Mesothelial cell of epicardium (in vitro differentiated cells): ENCODE data around the gene UGCG. TPM values are rescaled to one million over a fixed set of nuclear protein-coding genes. Genes with fewer than 3 reads are reported as not detected.
"Not testable (repeated sequence)": the region's sequence is repeated elsewhere in the genome, so short reads cannot be mapped to it uniquely, and the experiment has no call there.

Experiments
- DNase-seq, 2 experiments: peaks; one replicate each; pipeline ENCODE4 v3.0.0; 2021; ENCODE audit warnings: low spot score in 2 of 2; ENCODE audit not compliant: unreplicated experiment in 2 of 2
- H3K27ac Mint-ChIP-seq: 2 replicates; pipeline ENCODE4 v1.8.0; 2021; ENCODE audit warnings: mixed read lengths
- H3K27me3 Mint-ChIP-seq: 2 replicates; pipeline ENCODE4 v1.8.0; 2021; ENCODE audit warnings: low read depth, mixed read lengths
- H3K36me3 Mint-ChIP-seq: 2 replicates; pipeline ENCODE4 v1.8.0; 2021; ENCODE audit warnings: mixed read lengths
- H3K4me1 Mint-ChIP-seq: 2 replicates; pipeline ENCODE4 v1.8.0; 2021; ENCODE audit warnings: mixed read lengths
- H3K4me3 Mint-ChIP-seq: 2 replicates; pipeline ENCODE4 v1.8.0; 2021; ENCODE audit warnings: mild to moderate bottlenecking, moderate library complexity, mixed read lengths
- H3K9me3 Mint-ChIP-seq: 2 replicates; pipeline ENCODE4 v1.8.0; 2021; ENCODE audit warnings: mixed read lengths
- total RNA-seq: library from RNA; stranded (reverse); gene quantifications from 3 replicates; pipeline ENCODE4 v1.2.1, GENCODE V29; 2021
- TF ChIP-seq, protein P1 (sequence below): fragments of 200-600 bp; sonication (generic); IDR thresholded peaks from one replicate; pipeline ENCODE4 v1.5.0; 2021; ENCODE audit warnings: antibody characterized with exemption; ENCODE audit not compliant: unreplicated experiment

The UGCG gene
- total RNA-seq, 1 donor from 2014 or later: 27.0 TPM

DNA sequence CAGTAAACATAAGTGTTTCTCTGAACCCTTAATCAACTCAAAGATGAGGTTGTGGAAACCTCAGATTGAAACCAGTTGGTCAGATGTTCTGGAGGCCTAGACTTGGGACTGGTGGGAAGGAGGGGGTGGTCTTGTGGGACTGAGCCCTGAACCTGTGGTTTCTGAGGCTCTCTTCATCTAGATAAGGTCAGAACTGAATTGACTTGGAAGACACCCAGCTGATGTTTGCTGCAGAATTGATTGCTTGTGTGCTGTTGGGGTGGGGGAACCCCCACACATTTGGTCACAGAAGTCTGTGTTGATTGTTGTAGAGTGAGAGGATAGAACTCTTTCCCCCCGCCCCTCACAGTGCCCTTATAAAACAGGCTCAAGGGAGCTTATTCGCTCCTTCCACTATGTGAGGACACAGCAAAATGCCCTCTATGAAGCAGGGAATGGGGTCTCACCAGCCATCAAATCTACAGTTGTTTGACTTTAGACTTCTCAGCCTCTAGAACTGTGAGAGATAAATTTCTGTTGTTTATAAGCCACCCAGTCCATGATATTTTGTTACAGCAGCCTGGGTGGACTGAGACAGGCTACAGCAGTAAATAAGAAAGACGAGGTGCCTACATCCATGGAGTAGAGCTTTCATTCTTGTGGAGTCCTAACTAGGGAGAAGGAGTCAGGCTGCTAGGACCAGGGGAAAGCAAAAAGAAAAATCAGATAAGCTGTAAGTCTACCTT lies 25.7 kb upstream of the UGCG start:
- TF ChIP-seq, protein P1, sequence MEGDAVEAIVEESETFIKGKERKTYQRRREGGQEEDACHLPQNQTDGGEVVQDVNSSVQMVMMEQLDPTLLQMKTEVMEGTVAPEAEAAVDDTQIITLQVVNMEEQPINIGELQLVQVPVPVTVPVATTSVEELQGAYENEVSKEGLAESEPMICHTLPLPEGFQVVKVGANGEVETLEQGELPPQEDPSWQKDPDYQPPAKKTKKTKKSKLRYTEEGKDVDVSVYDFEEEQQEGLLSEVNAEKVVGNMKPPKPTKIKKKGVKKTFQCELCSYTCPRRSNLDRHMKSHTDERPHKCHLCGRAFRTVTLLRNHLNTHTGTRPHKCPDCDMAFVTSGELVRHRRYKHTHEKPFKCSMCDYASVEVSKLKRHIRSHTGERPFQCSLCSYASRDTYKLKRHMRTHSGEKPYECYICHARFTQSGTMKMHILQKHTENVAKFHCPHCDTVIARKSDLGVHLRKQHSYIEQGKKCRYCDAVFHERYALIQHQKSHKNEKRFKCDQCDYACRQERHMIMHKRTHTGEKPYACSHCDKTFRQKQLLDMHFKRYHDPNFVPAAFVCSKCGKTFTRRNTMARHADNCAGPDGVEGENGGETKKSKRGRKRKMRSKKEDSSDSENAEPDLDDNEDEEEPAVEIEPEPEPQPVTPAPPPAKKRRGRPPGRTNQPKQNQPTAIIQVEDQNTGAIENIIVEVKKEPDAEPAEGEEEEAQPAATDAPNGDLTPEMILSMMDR: no peak
- H3K27ac Mint-ChIP-seq: no peak overlapping the region
- peaks cover 11% of the 10 kb centered on the region for H3K4me1 Mint-ChIP-seq
- no peak for DNase-seq
- H3K36me3 Mint-ChIP-seq: no peaks in the 10 kb centered on the region
- H3K9me3 Mint-ChIP-seq: peaks cover 3% of the 10 kb centered on the region
- no peaks in the 10 kb centered on the region for H3K27me3 Mint-ChIP-seq
- no peak overlapping the region for H3K4me3 Mint-ChIP-seq

DNA sequence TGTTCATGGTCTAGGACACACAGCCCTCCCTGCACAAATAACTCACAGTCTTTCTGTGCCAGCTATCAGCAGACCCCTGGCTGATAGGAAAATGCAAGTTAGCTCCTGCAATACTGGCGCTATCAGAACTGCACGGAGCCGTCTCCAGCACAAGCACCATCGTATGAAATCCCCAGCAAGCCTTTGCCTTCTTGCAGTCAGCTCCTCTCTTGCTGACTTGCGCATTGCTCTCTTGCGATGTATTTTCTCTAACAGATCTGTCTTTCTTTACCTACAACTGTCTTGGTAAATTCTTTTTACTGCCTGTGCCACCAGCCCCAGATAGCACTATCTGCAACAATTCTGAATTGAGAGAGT lies 25.1 kb upstream of the UGCG start:
- TF ChIP-seq, protein P1: no peak
- Mint-ChIP-seq H3K27me3 (no peaks in the 10 kb centered on the region), H3K27ac (no peak overlapping the region), H3K36me3 (no peaks in the 10 kb centered on the region), H3K9me3 (peaks cover 3% of the 10 kb centered on the region), H3K4me1 (peaks cover 11% of the 10 kb centered on the region), H3K4me3 (no peak overlapping the region)
- no peak for DNase-seq

DNA sequence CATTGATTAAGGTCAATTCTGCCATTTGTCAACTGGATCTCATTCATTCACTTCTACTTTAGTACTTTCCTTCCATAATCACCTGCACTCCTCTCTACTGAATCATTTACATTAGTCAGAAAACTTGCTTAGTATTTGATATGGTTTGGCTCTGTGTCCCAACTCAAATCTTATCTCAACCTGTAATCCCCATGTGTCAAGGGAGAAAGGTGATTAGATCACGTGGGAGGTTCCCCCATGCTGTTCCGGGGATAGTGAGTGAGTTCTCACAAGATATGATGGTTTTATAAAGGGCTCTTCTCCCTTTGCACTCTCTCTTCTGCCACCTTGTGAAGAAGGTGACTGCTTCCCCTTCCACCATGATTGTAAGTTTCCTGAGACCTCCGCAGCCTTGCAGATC lies 23.7 kb upstream of the UGCG start:
- no peak for DNase-seq
- no peaks in the 10 kb centered on the region for H3K27me3 Mint-ChIP-seq

DNA sequence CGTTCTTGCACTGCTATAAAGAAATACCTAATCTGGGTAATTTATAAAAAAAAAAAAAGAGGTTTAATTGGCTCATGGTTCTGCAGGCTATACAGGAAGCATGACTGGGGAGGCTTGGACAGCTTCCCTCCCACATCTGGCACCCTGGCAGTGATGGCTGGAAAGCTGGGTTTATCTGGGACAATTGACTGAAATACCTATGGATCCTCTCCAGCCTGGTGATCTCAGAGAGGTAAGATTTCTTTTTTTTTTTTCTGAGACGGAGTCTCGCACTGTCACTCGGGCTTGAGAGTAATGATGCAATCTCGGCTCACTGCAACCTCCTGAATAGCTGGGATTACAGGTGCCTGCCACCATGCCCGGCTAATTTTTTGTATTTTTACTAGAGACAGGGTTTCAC lies 22.7 kb upstream of the UGCG start:
- Mint-ChIP-seq H3K27me3 (no peaks in the 10 kb centered on the region), H3K27ac (no peak overlapping the region), H3K4me3 (no peak overlapping the region), H3K4me1 (peaks cover 11% of the 10 kb centered on the region), H3K36me3 (no peaks in the 10 kb centered on the region), H3K9me3 (no peaks in the 10 kb centered on the region)
- TF ChIP-seq, protein P1: no peak
- no peak for DNase-seq

More for the DNA sequence above, 23.7 kb upstream of the UGCG start:
- peaks cover 11% of the 10 kb centered on the region for H3K4me1 Mint-ChIP-seq
- no peak overlapping the region for H3K4me3 Mint-ChIP-seq
- no peaks in the 10 kb centered on the region for H3K36me3 Mint-ChIP-seq
- H3K27ac Mint-ChIP-seq: no peak overlapping the region
- no peaks in the 10 kb centered on the region for H3K9me3 Mint-ChIP-seq
- TF ChIP-seq, protein P1: no peak

DNA sequence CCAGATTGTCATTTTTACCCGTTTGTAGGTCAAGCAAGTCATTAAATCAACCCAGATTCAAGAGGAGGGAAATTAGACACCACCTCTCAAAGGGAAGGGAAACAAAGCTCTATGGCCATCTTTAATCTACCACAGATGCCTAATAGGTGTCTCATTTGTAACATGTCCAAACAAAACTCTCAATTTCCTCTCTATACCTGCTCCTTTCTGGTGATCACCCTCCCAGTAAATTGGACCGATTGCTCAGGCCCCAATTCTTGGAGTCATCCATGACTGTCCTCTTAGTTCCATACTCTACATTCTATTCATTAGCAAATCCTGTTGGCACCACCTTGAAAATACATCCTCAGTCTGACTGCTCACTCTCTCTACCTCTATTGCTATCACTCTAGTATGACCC lies 22.1 kb upstream of the UGCG start:
- no peak for DNase-seq
- Mint-ChIP-seq H3K27me3 (no peaks in the 10 kb centered on the region), H3K9me3 (no peaks in the 10 kb centered on the region), H3K4me3 (no peak overlapping the region), H3K4me1 (peaks cover 11% of the 10 kb centered on the region), H3K36me3 (no peaks in the 10 kb centered on the region), H3K27ac (no peak overlapping the region)
- TF ChIP-seq, protein P1: no peak

DNA sequence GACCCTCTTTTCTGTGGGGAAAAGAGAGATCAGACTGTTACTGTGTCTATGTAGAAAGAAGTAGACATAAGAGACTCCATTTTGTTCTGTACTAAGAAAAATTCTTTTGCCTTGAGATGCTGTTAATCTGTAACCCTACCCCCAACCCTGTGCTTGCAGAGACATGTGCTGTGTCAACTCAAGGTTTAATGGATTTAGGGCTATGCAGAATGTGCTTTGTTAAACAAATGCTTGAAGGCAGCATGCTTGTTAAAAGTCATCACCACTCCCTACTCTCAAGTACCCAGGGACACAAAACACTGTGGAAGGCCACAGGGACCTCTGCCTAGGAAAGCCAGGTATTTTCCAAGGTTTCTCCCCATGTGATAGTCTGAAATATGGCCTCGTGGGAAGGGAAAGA lies 21.3 kb upstream of the UGCG start:
- peaks cover 11% of the 10 kb centered on the region for H3K4me1 Mint-ChIP-seq
- not testable (repeated sequence) for H3K27ac Mint-ChIP-seq, H3K9me3 Mint-ChIP-seq, H3K4me3 Mint-ChIP-seq, H3K27me3 Mint-ChIP-seq, DNase-seq, H3K36me3 Mint-ChIP-seq

DNA sequence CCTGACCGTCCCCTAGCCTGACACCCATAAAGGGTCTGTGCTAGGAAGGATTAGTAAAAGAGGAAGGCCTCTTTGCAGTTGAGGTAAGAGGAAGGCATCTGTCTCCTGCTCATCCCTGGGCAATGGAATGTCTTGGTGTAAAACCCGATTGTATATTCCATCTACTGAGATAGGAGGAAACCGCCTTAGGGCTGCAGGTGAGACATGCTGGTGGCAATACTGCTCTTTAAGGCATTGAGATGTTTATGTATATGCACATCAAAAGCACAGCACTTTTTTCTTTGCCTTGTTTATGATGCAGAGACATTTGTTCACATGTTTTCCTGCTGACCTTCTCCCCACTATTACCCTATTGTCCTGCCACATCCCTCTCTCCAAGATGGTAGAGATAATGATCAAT lies 20.9 kb upstream of the UGCG start:
- H3K9me3 Mint-ChIP-seq, H3K27me3 Mint-ChIP-seq, H3K27ac Mint-ChIP-seq, H3K4me3 Mint-ChIP-seq, H3K36me3 Mint-ChIP-seq, DNase-seq: not testable (repeated sequence)
- peaks cover 11% of the 10 kb centered on the region for H3K4me1 Mint-ChIP-seq
